ENCODE data around the gene NPTXR. TPM values are rescaled to one million over a fixed set of nuclear protein-coding genes. Genes with fewer than 3 reads are reported as not detected.

NPTXR gene
- total RNA-seq, 1 donor from 2014 or later, result 6.9 TPM

DNA sequence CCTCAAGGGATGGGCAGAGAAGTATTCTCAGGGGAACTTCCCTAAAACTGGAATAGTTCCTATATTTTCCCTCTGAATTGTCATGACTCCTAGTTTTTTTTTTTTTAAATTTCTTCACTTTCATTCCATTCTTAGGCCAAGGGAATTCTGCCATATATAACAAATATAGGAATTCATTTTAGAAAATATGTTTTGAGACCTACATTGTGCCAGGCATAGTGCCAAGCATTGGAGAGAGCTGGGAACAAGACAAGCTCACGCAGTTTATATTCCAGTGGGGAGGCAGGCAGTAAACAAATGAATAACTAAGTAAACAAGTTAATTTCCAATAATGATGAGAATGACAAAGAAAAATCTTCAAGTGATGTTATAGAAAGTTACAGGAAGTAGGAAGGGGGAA, 2.6 kb upstream of the NPTXR start:
- no peaks in the 10 kb centered on the region for H3K4me1 Mint-ChIP-seq (ENCODE audit: unreplicated experiment)
- H3K27ac Mint-ChIP-seq, result no peak overlapping the region
- H3K27me3 Mint-ChIP-seq, result peaks cover 81% of the 10 kb centered on the region
- no peak for DNase-seq (ENCODE audit: extremely low spot score, unreplicated experiment)
- no peaks in the 10 kb centered on the region for H3K36me3 Mint-ChIP-seq
- no peaks in the 10 kb centered on the region for H3K9me3 Mint-ChIP-seq
- H3K4me3 Mint-ChIP-seq, result no peak overlapping the region
- TF ChIP-seq, protein P1, sequence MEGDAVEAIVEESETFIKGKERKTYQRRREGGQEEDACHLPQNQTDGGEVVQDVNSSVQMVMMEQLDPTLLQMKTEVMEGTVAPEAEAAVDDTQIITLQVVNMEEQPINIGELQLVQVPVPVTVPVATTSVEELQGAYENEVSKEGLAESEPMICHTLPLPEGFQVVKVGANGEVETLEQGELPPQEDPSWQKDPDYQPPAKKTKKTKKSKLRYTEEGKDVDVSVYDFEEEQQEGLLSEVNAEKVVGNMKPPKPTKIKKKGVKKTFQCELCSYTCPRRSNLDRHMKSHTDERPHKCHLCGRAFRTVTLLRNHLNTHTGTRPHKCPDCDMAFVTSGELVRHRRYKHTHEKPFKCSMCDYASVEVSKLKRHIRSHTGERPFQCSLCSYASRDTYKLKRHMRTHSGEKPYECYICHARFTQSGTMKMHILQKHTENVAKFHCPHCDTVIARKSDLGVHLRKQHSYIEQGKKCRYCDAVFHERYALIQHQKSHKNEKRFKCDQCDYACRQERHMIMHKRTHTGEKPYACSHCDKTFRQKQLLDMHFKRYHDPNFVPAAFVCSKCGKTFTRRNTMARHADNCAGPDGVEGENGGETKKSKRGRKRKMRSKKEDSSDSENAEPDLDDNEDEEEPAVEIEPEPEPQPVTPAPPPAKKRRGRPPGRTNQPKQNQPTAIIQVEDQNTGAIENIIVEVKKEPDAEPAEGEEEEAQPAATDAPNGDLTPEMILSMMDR (conservative IDR thresholded peaks at IDR 0.05), result no peak

DNA sequence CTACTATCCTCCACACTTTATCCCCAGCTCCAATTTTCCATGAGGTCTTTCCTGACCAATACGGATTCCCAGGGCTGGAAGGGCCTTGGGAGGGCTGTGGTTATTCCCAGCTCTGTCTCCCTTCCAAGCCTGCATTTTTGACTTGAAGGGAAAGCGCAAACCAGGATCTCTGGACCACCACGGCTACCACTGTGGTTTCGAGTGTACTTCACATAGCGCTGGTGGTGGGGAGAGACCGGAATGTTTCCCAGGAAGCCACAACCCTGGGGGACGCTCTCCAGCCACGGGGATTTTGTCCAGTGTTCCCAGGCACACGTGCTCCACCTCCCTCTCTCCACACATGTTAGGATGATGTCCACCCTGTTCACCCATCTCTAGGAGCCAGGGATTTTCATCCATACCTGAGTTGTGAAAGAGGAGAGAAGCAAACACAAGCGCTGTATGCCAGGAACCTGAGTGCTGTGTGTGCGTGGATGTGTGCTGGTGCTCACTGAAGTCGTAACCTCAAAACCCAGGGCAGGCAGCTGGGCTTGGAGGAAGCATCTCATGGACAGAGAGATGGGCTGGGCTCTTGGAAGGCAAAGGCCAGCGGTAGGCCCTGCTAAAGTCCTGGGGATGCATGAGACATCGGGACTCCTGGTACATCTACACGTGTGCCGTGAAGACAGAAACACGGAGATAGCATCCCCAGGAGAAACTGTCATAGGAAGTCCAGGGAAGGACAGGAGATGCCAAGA, 1.3 kb upstream of the NPTXR start:
- Mint-ChIP-seq H3K36me3 (no peaks in the 10 kb centered on the region), H3K4me1 (ENCODE audit: unreplicated experiment) (no peaks in the 10 kb centered on the region), H3K27ac (no peak overlapping the region), H3K4me3 (peak overlapping the region; percentile 73), H3K9me3 (no peaks in the 10 kb centered on the region), H3K27me3 (peaks cover 81% of the 10 kb centered on the region)
- no peak for DNase-seq (ENCODE audit: extremely low spot score, unreplicated experiment)
- TF ChIP-seq, protein P1 (conservative IDR thresholded peaks at IDR 0.05), result no peak

DNA sequence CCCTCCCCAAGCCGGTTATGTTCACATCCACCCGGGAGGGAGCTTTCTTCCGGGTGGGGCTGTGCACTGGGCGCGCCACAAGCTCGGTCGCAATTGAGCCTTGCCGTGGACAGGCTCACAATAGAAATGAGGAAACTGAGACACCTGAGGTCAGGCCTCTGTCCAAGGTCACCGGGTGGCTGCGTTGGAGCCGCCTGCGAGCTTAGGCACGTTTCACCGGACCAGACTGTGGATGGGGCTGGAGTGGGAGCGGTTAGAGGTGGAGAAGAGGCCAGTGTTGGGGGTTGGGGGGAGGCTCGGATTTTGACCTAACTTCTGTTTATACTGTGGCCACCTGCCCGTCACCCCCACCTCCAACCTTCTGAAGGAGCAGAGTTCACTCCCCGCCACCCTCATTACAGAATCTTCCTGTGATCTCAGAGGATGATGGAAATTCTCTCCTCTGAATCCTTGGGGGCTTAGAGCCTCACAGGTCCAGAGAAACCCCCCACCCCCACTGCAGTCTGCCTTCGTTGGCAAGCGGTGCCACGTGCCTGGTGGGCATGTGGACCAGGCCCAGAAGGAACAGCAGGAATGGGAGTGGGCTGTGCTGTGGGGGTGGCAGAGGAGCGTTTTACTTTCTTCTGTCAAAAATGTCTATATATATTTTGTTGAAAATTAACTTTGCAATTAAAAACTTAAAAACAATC, 631 bp upstream of the NPTXR start:
- peak overlapping the region; percentile 69 for H3K27ac Mint-ChIP-seq
- no peaks in the 10 kb centered on the region for H3K9me3 Mint-ChIP-seq
- peak overlapping the region; percentile 73 for H3K4me3 Mint-ChIP-seq
- H3K4me1 Mint-ChIP-seq (ENCODE audit: unreplicated experiment), result no peaks in the 10 kb centered on the region
- no peak for DNase-seq (ENCODE audit: extremely low spot score, unreplicated experiment)
- TF ChIP-seq, protein P1 (conservative IDR thresholded peaks at IDR 0.05), result no peak
- peaks cover 83% of the 10 kb centered on the region for H3K27me3 Mint-ChIP-seq
- no peaks in the 10 kb centered on the region for H3K36me3 Mint-ChIP-seq

DNA sequence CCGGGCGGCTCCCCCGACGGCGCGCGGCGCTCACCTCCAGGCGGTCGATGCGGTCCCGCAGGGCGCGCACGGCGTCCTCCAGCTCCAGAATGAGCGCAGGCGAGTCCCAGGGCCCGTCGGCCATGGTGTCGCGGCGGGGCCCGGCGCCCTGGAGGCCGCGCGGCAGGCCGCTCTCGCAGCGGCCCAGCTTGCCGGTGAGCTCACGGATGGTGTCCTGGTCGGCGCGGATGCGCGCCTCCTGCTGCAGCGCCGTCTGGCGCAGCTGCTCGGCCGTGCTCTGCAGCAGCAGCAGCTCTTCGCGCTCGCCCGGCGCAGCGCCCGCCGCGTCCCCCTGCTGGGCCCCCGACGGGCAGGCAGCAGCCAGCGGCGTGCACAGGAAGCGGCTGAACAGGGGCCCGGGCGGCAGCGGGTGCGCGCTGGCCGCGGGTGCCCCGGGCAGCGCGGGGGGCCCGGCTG, 599 bp downstream of the NPTXR start:
- no peak for DNase-seq (ENCODE audit: extremely low spot score, unreplicated experiment)
- Mint-ChIP-seq H3K9me3 (no peaks in the 10 kb centered on the region), H3K4me1 (ENCODE audit: unreplicated experiment) (no peaks in the 10 kb centered on the region), H3K4me3 (no peak overlapping the region), H3K27ac (no peak overlapping the region), H3K27me3 (peaks cover 75% of the 10 kb centered on the region), H3K36me3 (no peaks in the 10 kb centered on the region)
- TF ChIP-seq, protein P1 (conservative IDR thresholded peaks at IDR 0.05), result peak; percentile 60

DNA sequence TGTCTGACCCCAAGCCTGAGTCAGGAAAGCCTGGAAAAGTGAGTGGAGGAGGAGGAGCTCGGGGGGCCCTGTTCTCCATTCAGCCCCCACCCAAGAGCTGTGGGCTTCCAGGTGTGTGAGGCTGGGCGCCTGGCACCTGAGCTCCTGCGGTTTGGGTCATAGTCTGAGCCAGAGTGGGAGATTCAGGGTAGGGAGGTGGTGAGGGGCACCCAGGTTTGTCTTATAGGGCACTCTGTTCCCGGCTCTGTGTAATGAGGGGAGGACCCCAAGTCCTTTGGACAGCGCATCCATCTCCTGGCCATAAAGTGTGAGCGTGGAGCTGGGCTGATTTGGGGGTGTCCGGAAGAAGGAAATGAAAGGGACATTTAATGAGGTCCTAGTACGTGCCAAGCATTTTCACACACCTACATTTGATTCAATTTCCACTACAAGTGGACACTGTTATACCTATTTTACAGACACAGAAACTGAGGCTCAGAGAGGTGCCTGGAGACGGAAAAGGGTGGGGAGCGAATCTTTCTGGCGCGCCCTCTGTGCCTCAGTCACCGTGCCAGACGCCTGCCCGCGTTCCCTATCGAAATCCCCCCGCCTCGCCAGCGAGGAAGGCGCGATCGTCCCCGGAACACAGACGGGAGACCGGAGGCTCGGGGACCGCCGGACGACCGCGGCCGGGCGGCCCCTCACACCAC, 1.2 kb downstream of the NPTXR start:
- H3K27ac Mint-ChIP-seq, result no peak overlapping the region
- H3K9me3 Mint-ChIP-seq, result no peaks in the 10 kb centered on the region
- TF ChIP-seq, protein P1 (conservative IDR thresholded peaks at IDR 0.05), result no peak
- DNase-seq (ENCODE audit: extremely low spot score, unreplicated experiment), result no peak
- H3K4me3 Mint-ChIP-seq, result peak overlapping the region; percentile 86
- H3K36me3 Mint-ChIP-seq, result no peaks in the 10 kb centered on the region
- H3K27me3 Mint-ChIP-seq, result peaks cover 75% of the 10 kb centered on the region
- no peaks in the 10 kb centered on the region for H3K4me1 Mint-ChIP-seq (ENCODE audit: unreplicated experiment)
